Trophoblast cell (in vitro differentiated cells and primary cell): Measurements from ENCODE around the gene VCX2.

Experiments used
- DNase-seq, 2 donors: peaks; one replicate each; pipeline ENCODE4 v3.0.0-alpha.2; 2016
- H2AFZ ChIP-seq: 2 replicates; pipeline ENCODE4 v1.6.1; 2013; ENCODE audit warnings: low read length, moderate library complexity, mild to moderate bottlenecking; ENCODE audit not compliant: insufficient read depth, poor library complexity
- H2AK5ac ChIP-seq: 2 replicates; pipeline ENCODE4 v1.6.1; 2013; ENCODE audit warnings: mild to moderate bottlenecking, low read length
- H2BK120ac ChIP-seq: 2 replicates; pipeline ENCODE4 v1.6.1; 2013; ENCODE audit warnings: low read length, mild to moderate bottlenecking, moderate library complexity; ENCODE audit not compliant: insufficient read depth, poor library complexity
- H2BK12ac ChIP-seq: 2 replicates; pipeline ENCODE4 v1.6.1; 2013; ENCODE audit warnings: mild to moderate bottlenecking, low read length, moderate library complexity
- H2BK5ac ChIP-seq: 2 replicates; pipeline ENCODE4 v1.6.1; 2013; ENCODE audit warnings: low read length, low read depth, moderate library complexity, mild to moderate bottlenecking; ENCODE audit not compliant: poor library complexity
- H3K14ac ChIP-seq: 2 replicates; pipeline ENCODE4 v1.6.1; 2013; ENCODE audit warnings: mild to moderate bottlenecking, low read length
- H3K18ac ChIP-seq: 2 replicates; pipeline ENCODE4 v1.6.1; 2013; ENCODE audit warnings: mild to moderate bottlenecking, low read length
- H3K23ac ChIP-seq: 2 replicates; pipeline ENCODE4 v1.6.1; 2013; ENCODE audit warnings: low read length
- H3K27ac ChIP-seq: 2 replicates; pipeline ENCODE4 v1.5.1; 2013; ENCODE audit warnings: low read depth, mild to moderate bottlenecking, inconsistent platforms, low read length, moderate library complexity
- H3K27me3 ChIP-seq: 2 replicates; pipeline ENCODE4 v1.6.1; 2013; ENCODE audit warnings: inconsistent platforms, mild to moderate bottlenecking, low read length, moderate library complexity; ENCODE audit not compliant: insufficient read depth
- H3K36me3 ChIP-seq, 2 experiments: 1 replicate in 1 of 2; 2 replicates in 1 of 2; pipeline ENCODE4 v1.6.1; 2013; ENCODE audit warnings: low read length in 2 of 2, mild to moderate bottlenecking in 2 of 2, moderate library complexity in 1 of 2; ENCODE audit not compliant: insufficient read depth in 2 of 2, control insufficient read depth in 1 of 2
- H3K4ac ChIP-seq: 2 replicates; pipeline ENCODE4 v1.6.1; 2013; ENCODE audit warnings: low read depth, mild to moderate bottlenecking, low read length, moderate library complexity
- H3K4me1 ChIP-seq, 2 experiments: 1 replicate in 1 of 2; 2 replicates in 1 of 2; pipeline ENCODE4 v1.6.1; 2013; ENCODE audit warnings: low read length in 2 of 2, mild to moderate bottlenecking in 2 of 2, moderate library complexity in 1 of 2; ENCODE audit not compliant: insufficient read depth in 2 of 2, control insufficient read depth in 1 of 2
- H3K4me2 ChIP-seq: 2 replicates; pipeline ENCODE4 v1.6.1; 2013; ENCODE audit warnings: inconsistent platforms, mild to moderate bottlenecking, low read length, moderate library complexity
- H3K4me3 ChIP-seq: 2 replicates; pipeline ENCODE4 v1.5.1; 2013; ENCODE audit warnings: mild to moderate bottlenecking, low read depth, low read length, inconsistent platforms
- H3K79me1 ChIP-seq: one replicate; pipeline ENCODE4 v1.6.1; 2013; ENCODE audit warnings: low read length
- H3K79me2 ChIP-seq: 2 replicates; pipeline ENCODE4 v1.6.1; 2013; ENCODE audit warnings: low read length, mild to moderate bottlenecking; ENCODE audit not compliant: control insufficient read depth, insufficient read depth, poor library complexity
- H3K9ac ChIP-seq: 2 replicates; pipeline ENCODE4 v1.6.1; 2013; ENCODE audit warnings: mild to moderate bottlenecking, low read length
- H3K9me3 ChIP-seq: 2 replicates; pipeline ENCODE4 v1.6.1; 2013; ENCODE audit warnings: low read depth, mild to moderate bottlenecking, control low read depth, inconsistent platforms, low read length; ENCODE audit not compliant: insufficient read depth
- H4K12ac ChIP-seq: 2 replicates; pipeline ENCODE4 v1.6.1; 2013; ENCODE audit warnings: low read depth, mild to moderate bottlenecking, low read length, moderate library complexity
- H4K8ac ChIP-seq: 2 replicates; pipeline ENCODE4 v1.6.1; 2013; ENCODE audit warnings: low read depth, mild to moderate bottlenecking, low read length, moderate library complexity
- H4K91ac ChIP-seq: one replicate; pipeline ENCODE4 v1.6.1; 2013; ENCODE audit warnings: low read depth, mild to moderate bottlenecking, low read length, moderate library complexity
- WGBS: extraction: QIAGEN DNeasy Blood & Tissue Kit; methylation state at CpG from one replicate; pipeline ENCODE4 v1.1.7; 2013; ENCODE audit warnings: missing lambda C conversion rate; ENCODE audit not compliant: insufficient read length, insufficient coverage; ENCODE audit errors: extremely low coverage; 5-methylcytosine and 5-hydroxymethylcytosine counted together

Gene VCX2

GRCh38 chrX:8140986-8141744 is 29.9 kb downstream of the VCX2 start:
- no peaks in the 10 kb centered on the region for H3K79me1 ChIP-seq
- H3K9ac ChIP-seq = no peak overlapping the region
- H4K12ac ChIP-seq = no peak overlapping the region
- H2BK120ac ChIP-seq = no peak overlapping the region
- no peaks in the 10 kb centered on the region for H3K4me1 ChIP-seq
- H3K14ac ChIP-seq = no peak overlapping the region
- no peak overlapping the region for H3K23ac ChIP-seq
- no peak overlapping the region for H3K4me2 ChIP-seq
- DNase-seq = no peak
- no peaks in the 10 kb centered on the region for H3K36me3 ChIP-seq
- H2BK12ac ChIP-seq = no peak overlapping the region
- no CpG with 5 or more reads among the region's 10 CpGs for WGBS
- H3K18ac ChIP-seq = no peak overlapping the region
- no peak overlapping the region for H4K8ac ChIP-seq
- H2AK5ac ChIP-seq = no peak overlapping the region
- H3K79me2 ChIP-seq = no peaks in the 10 kb centered on the region
- no peak overlapping the region for H2BK5ac ChIP-seq
- no peaks in the 10 kb centered on the region for H3K9me3 ChIP-seq
- no peaks in the 10 kb centered on the region for H3K27me3 ChIP-seq
- H4K91ac ChIP-seq = no peak overlapping the region
- H2AFZ ChIP-seq = no peak overlapping the region
- no peak overlapping the region for H3K27ac ChIP-seq
- H3K4me3 ChIP-seq = no peak overlapping the region
- no peak overlapping the region for H3K4ac ChIP-seq

- no peak overlapping the region for H3K18ac ChIP-seq
- H2AFZ ChIP-seq = no peak overlapping the region
- no peak overlapping the region for H3K14ac ChIP-seq
- no peaks in the 10 kb centered on the region for H3K4me1 ChIP-seq
- H3K9me3 ChIP-seq = no peaks in the 10 kb centered on the region
- H3K4me3 ChIP-seq = no peak overlapping the region
- no peak overlapping the region for H3K4ac ChIP-seq
- no peak overlapping the region for H4K91ac ChIP-seq
- H2BK5ac ChIP-seq = no peak overlapping the region
- WGBS = no CpG with 5 or more reads among the region's 4 CpGs
- peak; percentile 44 to 79 for DNase-seq
- H3K27ac ChIP-seq = no peak overlapping the region
- no peak overlapping the region for H4K12ac ChIP-seq
- H3K23ac ChIP-seq = no peak overlapping the region
- no peak overlapping the region for H3K4me2 ChIP-seq
- H3K9ac ChIP-seq = no peak overlapping the region
- H3K79me2 ChIP-seq = no peaks in the 10 kb centered on the region
- H3K79me1 ChIP-seq = no peaks in the 10 kb centered on the region
- no peak overlapping the region for H2BK12ac ChIP-seq
- H3K27me3 ChIP-seq = no peaks in the 10 kb centered on the region
- H2BK120ac ChIP-seq = no peak overlapping the region
- H2AK5ac ChIP-seq = no peak overlapping the region
- H4K8ac ChIP-seq = no peak overlapping the region
- no peaks in the 10 kb centered on the region for H3K36me3 ChIP-seq
Measured at GRCh38 chrX:8139716-8140115, 31.4 kb downstream of the VCX2 start.

- no peak overlapping the region for H4K12ac ChIP-seq
Measured at GRCh38 chrX:8138252-8138651, 32.8 kb downstream of the VCX2 start.

GRCh38 chrX:8126648-8127047 is 44.4 kb downstream of the VCX2 start:
- H3K79me2 ChIP-seq = no peaks in the 10 kb centered on the region
- no CpG with 5 or more reads among the region's 3 CpGs for WGBS
- no peaks in the 10 kb centered on the region for H3K9me3 ChIP-seq
- H3K4me3 ChIP-seq = no peak overlapping the region
- H4K91ac ChIP-seq = no peak overlapping the region
- H3K9ac ChIP-seq = no peak overlapping the region
- H2AFZ ChIP-seq = no peak overlapping the region
- H3K18ac ChIP-seq = no peak overlapping the region
- H2BK120ac ChIP-seq = no peak overlapping the region
- H2AK5ac ChIP-seq = no peak overlapping the region
- H3K27me3 ChIP-seq = no peaks in the 10 kb centered on the region
- no peaks in the 10 kb centered on the region for H3K36me3 ChIP-seq
- H3K79me1 ChIP-seq = no peaks in the 10 kb centered on the region
- H4K8ac ChIP-seq = no peak overlapping the region
- no peak overlapping the region for H3K27ac ChIP-seq
- H3K4me2 ChIP-seq = no peak overlapping the region
- H4K12ac ChIP-seq = no peak overlapping the region
- H3K14ac ChIP-seq = no peak overlapping the region
- no peak overlapping the region for H3K4ac ChIP-seq
- no peak overlapping the region for H2BK12ac ChIP-seq
- H3K4me1 ChIP-seq = no peaks in the 10 kb centered on the region
- DNase-seq = peak in 1 of 2 donors; percentile 63
- no peak overlapping the region for H3K23ac ChIP-seq
- H2BK5ac ChIP-seq = no peak overlapping the region

More at GRCh38 chrX:8138252-8138651, 32.8 kb downstream of the VCX2 start:
- Histone ChIP-seq H2BK5ac (no peak overlapping the region), H3K36me3 (no peaks in the 10 kb centered on the region), H3K14ac (no peak overlapping the region), H3K18ac (no peak overlapping the region), H3K79me2 (no peaks in the 10 kb centered on the region), H3K4me3 (no peak overlapping the region), H3K79me1 (no peaks in the 10 kb centered on the region), H3K23ac (no peak overlapping the region), H3K27ac (no peak overlapping the region), H2AK5ac (no peak overlapping the region), H4K91ac (no peak overlapping the region), H4K8ac (no peak overlapping the region), H2BK120ac (no peak overlapping the region), H2BK12ac (no peak overlapping the region), H3K4me2 (no peak overlapping the region), H3K27me3 (no peaks in the 10 kb centered on the region), H3K4me1 (no peaks in the 10 kb centered on the region), H3K9me3 (no peaks in the 10 kb centered on the region), H2AFZ (no peak overlapping the region), H3K4ac (no peak overlapping the region), H3K9ac (no peak overlapping the region)
- DNase-seq = no peak
- WGBS = no CpG with 5 or more reads among the region's 5 CpGs
